Cardiac muscle cell (in vitro differentiated cells and primary cell): ENCODE measurements around the gene ODC1. TPM values are rescaled to one million over a fixed set of nuclear protein-coding genes. Genes with fewer than 3 reads are reported as not detected.

Experiments
- DNase-seq, 2 donors: peaks; one replicate each; pipeline versions ENCODE4 v3.0.0 to v3.0.0-alpha.2; 2010 to 2017; ENCODE audit warnings: low read depth in 1 of 2, low spot score in 1 of 2
- H3K27ac ChIP-seq: fragments of 200-600 bp; sonication (generic); 2 replicates; pipeline ENCODE4 v1.5.1; 2016
- H3K27me3 ChIP-seq: fragments of 200-600 bp; sonication (generic); 2 replicates; pipeline ENCODE4 v1.6.0; 2016; ENCODE audit warnings: control low read depth
- H3K36me3 ChIP-seq: fragments of 200-600 bp; sonication (generic); 2 replicates; pipeline ENCODE4 v1.5.1; 2016; ENCODE audit warnings: control low read depth
- H3K4me1 ChIP-seq: fragments of 200-600 bp; sonication (generic); 2 replicates; pipeline ENCODE4 v1.8.1; 2017; ENCODE audit warnings: low read depth, mild to moderate bottlenecking, mixed run types
- H3K4me3 ChIP-seq: fragments of 200-600 bp; sonication (generic); 2 replicates; pipeline ENCODE4 v1.5.1; 2016; ENCODE audit warnings: mild to moderate bottlenecking
- H3K9me3 ChIP-seq: fragments of 200-600 bp; sonication (generic); 2 replicates; pipeline ENCODE4 v1.5.1; 2017; ENCODE audit warnings: low read depth, mild to moderate bottlenecking, control low read depth
- CTCF ChIP-seq: IDR thresholded peaks from 2 replicates; pipeline ENCODE4 v1.5.1; 2012; ENCODE audit warnings: low read depth, mild to moderate bottlenecking, low read length
- polyA plus RNA-seq: library from polyadenylated mRNA; unstranded; fragments of >200 nt; fragmentation: Nextera tagmentation; extraction: Ambion mirVana; gene quantifications from 2 replicates; pipeline ENCODE4 v1.2.1, GENCODE V29; 2016
- total RNA-seq: library from RNA; depleted of rRNA; stranded (reverse); fragments of >200 nt; gene quantifications from 2 replicates; pipeline ENCODE4 v1.2.3, GENCODE V29; 2016

ODC1 gene
- total and polyA plus RNA-seq, 2 experiments from 2014 or later, result 117 to 129 TPM

DNA sequence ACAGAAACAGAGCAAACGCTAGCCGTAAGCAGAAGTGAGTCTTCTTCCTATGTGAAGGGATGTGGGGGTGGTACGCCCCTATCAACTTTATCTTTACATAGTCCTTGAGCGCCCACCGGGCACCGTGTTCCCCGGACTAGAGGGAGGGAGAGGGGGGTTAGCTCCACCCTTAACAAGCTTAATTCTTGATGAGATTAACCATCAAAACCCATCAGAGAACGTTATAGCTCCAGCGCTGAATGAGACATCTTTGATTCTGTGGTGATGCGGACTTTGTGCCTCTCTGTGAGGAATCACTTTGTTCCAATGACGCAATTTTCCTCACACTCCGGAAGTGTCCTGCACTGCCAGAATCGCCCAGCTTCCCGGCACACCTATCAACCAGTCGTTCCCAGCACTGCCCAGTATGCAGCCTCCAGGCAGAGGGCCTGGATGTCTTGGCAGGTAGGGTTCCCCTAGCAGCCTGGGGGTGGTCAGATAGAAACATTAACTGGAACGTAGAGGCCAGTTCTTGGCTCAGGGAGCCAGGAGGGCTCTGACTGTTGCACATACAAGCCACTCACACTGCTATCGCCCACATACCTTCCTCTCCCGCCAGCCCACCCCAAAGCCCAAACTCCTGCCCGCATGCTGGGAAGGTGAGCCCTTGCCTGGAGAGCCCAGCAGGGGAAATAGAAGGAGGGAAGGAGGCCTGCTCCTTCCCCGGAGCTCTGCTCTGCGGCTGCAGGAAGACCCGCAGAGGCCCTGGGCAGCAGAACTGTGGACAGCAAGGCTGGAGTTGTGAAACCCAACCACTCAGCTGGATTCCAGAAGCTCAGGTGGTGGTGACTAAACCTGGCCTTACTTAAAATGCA, 1.9 kb upstream of the ODC1 start:
- TF ChIP-seq CTCF, result no peak
- Histone ChIP-seq H3K4me3 (no peak overlapping the region), H3K4me1 (peaks cover 11% of the 10 kb centered on the region), H3K27ac (no peak overlapping the region), H3K36me3 (no peaks in the 10 kb centered on the region), H3K27me3 (no peaks in the 10 kb centered on the region), H3K9me3 (no peaks in the 10 kb centered on the region)
- peak in 1 of 2 donors; percentile 49 for DNase-seq

GRCh38 chr2:10449486-10449831, 1.3 kb upstream of the ODC1 start:
- Histone ChIP-seq H3K27ac (no peak overlapping the region), H3K4me1 (peaks cover 11% of the 10 kb centered on the region), H3K36me3 (peaks cover 5% of the 10 kb centered on the region), H3K4me3 (peak overlapping the region; percentile 49), H3K27me3 (no peaks in the 10 kb centered on the region), H3K9me3 (no peaks in the 10 kb centered on the region)
- TF ChIP-seq CTCF, result no peak
- DNase-seq, result no peak

DNA sequence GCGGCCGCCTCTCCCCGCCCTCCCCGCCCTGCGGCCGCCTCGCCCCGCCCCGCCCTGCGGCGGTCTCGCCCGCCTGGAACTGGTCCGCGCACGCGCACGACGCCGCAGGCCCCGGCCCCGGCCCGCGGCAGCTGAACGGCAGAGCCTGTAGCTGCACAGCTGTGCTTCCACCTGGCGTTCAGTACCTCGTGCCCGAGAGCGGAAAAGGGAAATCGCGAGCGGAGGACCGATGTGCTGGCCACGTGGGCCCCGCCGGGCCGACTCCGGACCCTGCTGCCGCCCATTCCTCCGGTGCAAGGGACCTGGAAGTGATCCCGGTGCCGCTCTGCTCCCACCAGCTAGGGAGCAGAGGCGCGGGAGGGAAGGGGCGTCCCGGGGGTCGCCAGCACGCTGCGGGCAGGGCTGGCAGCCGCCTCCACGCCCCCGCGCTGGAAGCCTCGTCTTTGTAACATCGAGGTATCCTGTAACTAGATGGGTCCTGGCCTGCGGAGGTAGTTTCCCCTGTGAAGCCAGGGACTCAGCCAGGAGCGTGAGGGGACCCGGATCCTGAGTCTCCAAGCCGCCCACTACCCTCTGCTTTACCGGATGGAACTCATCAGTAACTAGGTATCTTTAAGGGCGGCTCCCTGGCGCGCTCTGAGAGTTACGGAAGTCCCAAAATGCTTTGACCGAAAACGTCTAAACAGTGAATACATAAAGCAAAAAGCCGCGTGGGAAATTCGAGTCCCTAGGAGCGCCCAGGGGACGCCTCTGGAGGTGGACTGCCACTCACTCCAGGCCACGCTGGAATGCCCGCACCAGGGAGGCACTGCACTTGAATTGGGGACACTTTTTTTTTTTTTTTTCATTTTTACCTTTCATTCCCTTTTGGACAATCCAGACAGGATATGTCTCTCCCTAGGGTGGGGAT, 704 bp upstream of the ODC1 start:
- peaks cover 11% of the 10 kb centered on the region for H3K4me1 ChIP-seq
- TF ChIP-seq CTCF, result peak; percentile 12
- peak in 1 of 2 donors; percentile 93 for DNase-seq
- peak overlapping the region; percentile 49 for H3K4me3 ChIP-seq
- H3K27me3 ChIP-seq, result no peaks in the 10 kb centered on the region
- peaks cover 11% of the 10 kb centered on the region for H3K36me3 ChIP-seq
- peak overlapping the region; percentile 90 for H3K27ac ChIP-seq
- no peaks in the 10 kb centered on the region for H3K9me3 ChIP-seq

DNA sequence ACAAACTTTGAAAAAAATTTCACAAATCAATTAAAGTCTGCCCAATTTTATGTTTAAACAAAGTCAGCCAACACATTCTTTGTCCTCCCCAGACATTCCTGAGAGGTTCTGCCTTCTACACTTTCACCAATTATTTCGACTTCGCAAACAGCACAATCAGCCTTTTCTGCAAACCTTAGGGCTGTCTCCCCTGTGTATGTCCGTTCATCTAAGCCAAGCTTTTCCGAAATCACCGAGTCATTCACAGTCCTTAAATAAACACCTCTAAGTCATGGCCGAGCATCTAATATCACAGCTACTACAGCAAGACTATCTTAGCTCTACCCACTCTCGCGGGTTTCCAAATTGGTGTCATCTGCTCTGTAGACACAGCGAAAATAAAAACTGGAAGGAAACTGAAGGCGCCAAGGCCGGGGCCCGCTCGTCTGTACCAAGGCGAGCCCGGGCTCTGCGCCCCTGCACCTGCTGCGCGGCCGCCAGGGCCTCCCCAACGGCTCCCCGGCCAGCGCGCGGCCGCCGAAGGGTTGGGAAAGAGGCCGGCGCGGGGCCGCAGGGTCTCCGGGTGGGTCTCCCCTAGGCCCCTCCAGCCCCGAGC, 730 bp downstream of the ODC1 start:
- Histone ChIP-seq H3K9me3 (no peaks in the 10 kb centered on the region), H3K4me3 (peak overlapping the region; percentile 41), H3K4me1 (peaks cover 11% of the 10 kb centered on the region), H3K27me3 (no peaks in the 10 kb centered on the region), H3K36me3 (peaks cover 26% of the 10 kb centered on the region), H3K27ac (peak overlapping the region; percentile 92)
- TF ChIP-seq CTCF, result no peak
- peak; percentile 43 to 55 for DNase-seq

- Histone ChIP-seq H3K27me3 (no peaks in the 10 kb centered on the region), H3K36me3 (peaks cover 32% of the 10 kb centered on the region), H3K27ac (no peak overlapping the region), H3K4me3 (peak overlapping the region; percentile 41), H3K4me1 (peaks cover 11% of the 10 kb centered on the region), H3K9me3 (no peaks in the 10 kb centered on the region)
- no peak for TF ChIP-seq CTCF
- no peak for DNase-seq
Measured at GRCh38 chr2:10446631-10447030, 1.5 kb downstream of the ODC1 start.
